Spleen (tissue), 11 donors: Measurements from ENCODE around the gene AURKA. TPM values are rescaled to one million over a fixed set of nuclear protein-coding genes. Genes with fewer than 3 reads are reported as not detected.
"Not testable (repeated sequence)": the region's sequence is repeated elsewhere in the genome, so short reads cannot be mapped to it uniquely, and the experiment has no call there.

ENCODE experiments used
- DNase-seq: peaks from one replicate; pipeline ENCODE4 v3.0.0-alpha.2; 2020
- H3K27ac ChIP-seq, 8 donors: fragments of 200-600 bp; sonication (generic) in 7 of 8; 1 replicate in 4 of 8; 2 replicates in 4 of 8; pipeline versions ENCODE4 v1.5.0 to v1.8.0; 2016 to 2021; ENCODE audit warnings: inconsistent platforms in 4 of 8, mild to moderate bottlenecking in 4 of 8, moderate library complexity in 1 of 8
- H3K27me3 ChIP-seq, 7 donors: fragments of 200-600 bp; sonication (generic) in 6 of 7; replicated peaks in 1 of 7; 1 replicate in 4 of 7; 2 replicates in 3 of 7; pipeline versions ENCODE4 v1.5.0 to v1.8.0; 2016 to 2021; ENCODE audit warnings: inconsistent platforms in 3 of 7, mild to moderate bottlenecking in 1 of 7
- H3K36me3 ChIP-seq, 6 donors: fragments of 200-600 bp; sonication (generic) in 5 of 6; 1 replicate in 4 of 6; 2 replicates in 2 of 6; pipeline versions ENCODE4 v1.5.0 to v1.8.0; 2016 to 2021; ENCODE audit warnings: inconsistent platforms in 2 of 6
- H3K4me1 ChIP-seq, 6 donors: fragments of 200-600 bp; sonication (generic) in 5 of 6; 1 replicate in 3 of 6; 2 replicates in 3 of 6; pipeline versions ENCODE4 v1.5.0 to v1.8.0; 2016 to 2021; ENCODE audit warnings: inconsistent platforms in 3 of 6
- H3K4me3 ChIP-seq, 8 donors: fragments of 200-600 bp; sonication (generic) in 7 of 8; 1 replicate in 4 of 8; 2 replicates in 4 of 8; pipeline versions ENCODE4 v1.5.0 to v1.8.0; 2016 to 2021; ENCODE audit warnings: inconsistent platforms in 4 of 8, mild to moderate bottlenecking in 4 of 8, moderate library complexity in 2 of 8
- H3K9me3 ChIP-seq, 8 donors: fragments of 200-600 bp; sonication (generic) in 7 of 8; 1 replicate in 4 of 8; 2 replicates in 4 of 8; pipeline versions ENCODE4 v1.5.0 to v1.8.0; 2016 to 2021; ENCODE audit warnings: inconsistent platforms in 4 of 8
- CTCF ChIP-seq, 11 experiments: fragments of 200-600 bp in 7 of 11; fragments of 450-650 bp in 4 of 11; sonication (generic) in 4 of 11; IDR thresholded peaks in 8 of 11; conservative IDR thresholded peaks in 3 of 11; 1 replicate in 7 of 11; 2 replicates in 4 of 11; pipeline versions ENCODE4 v1.4.0 to v1.8.0; 2016 to 2021; ENCODE audit warnings: antibody characterized with exemption in 11 of 11, inconsistent platforms in 4 of 11, mild to moderate bottlenecking in 1 of 11
- POLR2A ChIP-seq, 3 donors: fragments of 450-650 bp; IDR thresholded peaks; one replicate each; pipeline ENCODE4 v1.5.1; 2017; ENCODE audit warnings: antibody characterized with exemption in 3 of 3, mild to moderate bottlenecking in 1 of 3
- POLR2AphosphoS5 ChIP-seq, 3 donors: sonication (generic); formaldehyde crosslinking; IDR thresholded peaks; one replicate each; pipeline ENCODE4 v1.5.1; 2017; ENCODE audit warnings: antibody characterized with exemption in 3 of 3
- WGBS, 5 donors: extraction: QIAGEN DNeasy Blood & Tissue Kit in 3 of 5; methylation state at CpG; one replicate each; pipeline versions ENCODE4 v1.1.5 to v1.1.7; 2013 to 2018; 5-methylcytosine and 5-hydroxymethylcytosine counted together
- intact Hi-C: fragments of 100-400 bp; cut with DNase I; formaldehyde crosslinking; loops from one replicate; pipeline ENCODE4 v1.15.0; 2023; ENCODE audit warnings: low total_unique reads
- polyA plus RNA-seq, 3 donors: library from polyadenylated mRNA; stranded (reverse); fragments of 200-250 nt; gene quantifications; one replicate each; pipeline ENCODE4 v1.2.1, GENCODE V29; 2013
- total RNA-seq, 7 donors: library from RNA; depleted of rRNA in 3 of 7; stranded (reverse); fragments of >200 nt in 3 of 7; fragmentation: NEBNext Ultra II Directional in 4 of 7; extraction: Animal tissue kit (Norgen Biotek cat#: 25700) in 4 of 7; gene quantifications; one replicate each; pipeline versions ENCODE4 v1.1.0 to v1.2.1, GENCODE V29; 2016 to 2021
- donor health status: healthy with polysubstance abuse.
- donor health status: DM: no; HTN: no; CAD: no; lungs with moderate emphysema.
- donor health status: DM: no; HTN: no; CAD: no.
- donor health status: Bipolar disorder and iron deficiency.
- donor health status: healthy.
- donor health status: DM: no; HTN: no; CAD: no.
- donor health status: DM: yes; HTN: yes; CAD: no.

AURKA gene
- total and polyA plus RNA-seq, 10 donors = 1.6 to 10.0 (median 6.1) TPM

- intact Hi-C loops = no loop called here
- TF ChIP-seq POLR2A (IDR thresholded peaks at IDR 0.05) (no peak), CTCF (IDR thresholded peaks at IDR 0.05 in 8 of 11, conservative IDR thresholded peaks at IDR 0.05 in 3 of 11) (no peak), POLR2AphosphoS5 (IDR thresholded peaks at IDR 0.05) (no peak)
- 0 to 1% (median 1%) methylated on average over 18 of the region's 18 CpGs for WGBS, 5 donors
- no peak for DNase-seq
- no peaks in the 10 kb centered on the region for H3K9me3 ChIP-seq
- H3K4me1 ChIP-seq = peaks cover 22 to 45% (median 31%) of the 10 kb centered on the region in 6 donors
- no peaks in the 10 kb centered on the region for H3K27me3 ChIP-seq
- H3K4me3 ChIP-seq = peak overlapping the region; percentile 67 to 92 (median 82)
- peaks cover 4 to 44% (median 29%) of the 10 kb centered on the region in 6 donors for H3K36me3 ChIP-seq
- H3K27ac ChIP-seq = peak overlapping the region; percentile 83 to 95 (median 93)
Observed at GRCh38 chr20:56392881-56393482, 967 bp upstream of the AURKA start.

GRCh38 chr20:56391596-56392131, 351 bp downstream of the AURKA start:
- 0 to 2% (median 1%) methylated on average over 22 to 29 of the region's 29 CpGs for WGBS, 5 donors

GRCh38 chr20:56391037-56391436, 978 bp downstream of the AURKA start:
- no peaks in the 10 kb centered on the region for H3K9me3 ChIP-seq
- peak overlapping the region in 3 of 8 donors; percentile 94 to 95 (median 95) for H3K27ac ChIP-seq
- WGBS, 5 donors = 17 to 36% (median 23%) methylated on average over 10 of the region's 10 CpGs
- TF ChIP-seq CTCF (IDR thresholded peaks at IDR 0.05 in 8 of 11, conservative IDR thresholded peaks at IDR 0.05 in 3 of 11) (no peak), POLR2A (IDR thresholded peaks at IDR 0.05) (no peak), POLR2AphosphoS5 (IDR thresholded peaks at IDR 0.05) (no peak)
- H3K4me3 ChIP-seq = peak overlapping the region in 6 of 8 donors; percentile 75 to 92 (median 86)
- peaks cover 0 to 43% (median 12%) of the 10 kb centered on the region in 6 donors for H3K36me3 ChIP-seq
- no peaks in the 10 kb centered on the region for H3K27me3 ChIP-seq
- H3K4me1 ChIP-seq = peaks cover 22 to 45% (median 31%) of the 10 kb centered on the region in 6 donors
- intact Hi-C loops = no loop called here
- no peak for DNase-seq

More at GRCh38 chr20:56391596-56392131, 351 bp downstream of the AURKA start:
- Histone ChIP-seq H3K36me3 (peaks cover 0 to 43% (median 15%) of the 10 kb centered on the region in 6 donors), H3K27me3 (no peaks in the 10 kb centered on the region), H3K9me3 (no peaks in the 10 kb centered on the region), H3K27ac (peak overlapping the region; percentile 83 to 95 (median 93)), H3K4me1 (peaks cover 22 to 45% (median 31%) of the 10 kb centered on the region in 6 donors), H3K4me3 (peak overlapping the region; percentile 75 to 92 (median 82))
- no peak for DNase-seq
- intact Hi-C loops = no loop called here
- TF ChIP-seq CTCF (IDR thresholded peaks at IDR 0.05 in 8 of 11, conservative IDR thresholded peaks at IDR 0.05 in 3 of 11) = no peak
- no peak for TF ChIP-seq POLR2A (IDR thresholded peaks at IDR 0.05)
- TF ChIP-seq POLR2AphosphoS5 (IDR thresholded peaks at IDR 0.05) = no peak

GRCh38 chr20:56390396-56390795, 1.6 kb downstream of the AURKA start:
- H3K9me3 ChIP-seq, DNase-seq, H3K27ac ChIP-seq, H3K27me3 ChIP-seq, intact Hi-C loops, H3K4me3 ChIP-seq: not testable (repeated sequence)
- peaks cover 22 to 44% (median 31%) of the 10 kb centered on the region in 6 donors for H3K4me1 ChIP-seq
- 96 to 99% (median 97%) methylated on average over 9 of the region's 9 CpGs for WGBS, 5 donors
- peaks cover 0 to 43% (median 6%) of the 10 kb centered on the region in 6 donors for H3K36me3 ChIP-seq
